ENCODE data around the gene EIF5B.
"Not testable (repeated sequence)": the region's sequence is repeated elsewhere in the genome, so short reads cannot be mapped to it uniquely, and the experiment has no call there.

Gene EIF5B

GRCh38 chr2:99365661-99366060, 28.5 kb downstream of the EIF5B start:
- DNase-seq (ENCODE audit: low spot score), result no peak

- not testable (repeated sequence) for DNase-seq (ENCODE audit: low spot score)
These were observed 31.7 kb downstream of the EIF5B start for GRCh38 chr2:99368854-99369253.

DNA sequence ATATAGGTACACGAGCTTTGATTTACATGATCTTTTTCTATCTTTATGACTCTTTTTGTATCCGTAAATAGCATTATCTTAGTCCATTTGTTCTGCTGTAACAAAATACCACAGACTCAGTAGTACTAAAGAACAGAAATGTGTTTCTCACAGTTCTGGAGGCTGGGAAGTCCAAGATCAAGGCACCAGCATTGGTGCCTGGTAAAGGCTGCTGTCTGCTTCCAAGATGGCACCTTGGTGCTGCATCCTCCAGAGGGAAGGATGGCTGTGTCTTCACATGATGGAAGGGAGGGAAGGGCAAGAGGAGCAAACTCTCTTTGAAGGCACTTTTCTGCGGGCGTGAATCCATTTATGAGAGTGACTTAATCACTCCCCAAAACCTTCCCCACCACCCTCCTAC, 36.0 kb downstream of the EIF5B start:
- no peak for DNase-seq (ENCODE audit: low spot score)

GRCh38 chr2:99374747-99375146, 37.6 kb downstream of the EIF5B start:
- no peak for DNase-seq (ENCODE audit: low spot score)

DNA sequence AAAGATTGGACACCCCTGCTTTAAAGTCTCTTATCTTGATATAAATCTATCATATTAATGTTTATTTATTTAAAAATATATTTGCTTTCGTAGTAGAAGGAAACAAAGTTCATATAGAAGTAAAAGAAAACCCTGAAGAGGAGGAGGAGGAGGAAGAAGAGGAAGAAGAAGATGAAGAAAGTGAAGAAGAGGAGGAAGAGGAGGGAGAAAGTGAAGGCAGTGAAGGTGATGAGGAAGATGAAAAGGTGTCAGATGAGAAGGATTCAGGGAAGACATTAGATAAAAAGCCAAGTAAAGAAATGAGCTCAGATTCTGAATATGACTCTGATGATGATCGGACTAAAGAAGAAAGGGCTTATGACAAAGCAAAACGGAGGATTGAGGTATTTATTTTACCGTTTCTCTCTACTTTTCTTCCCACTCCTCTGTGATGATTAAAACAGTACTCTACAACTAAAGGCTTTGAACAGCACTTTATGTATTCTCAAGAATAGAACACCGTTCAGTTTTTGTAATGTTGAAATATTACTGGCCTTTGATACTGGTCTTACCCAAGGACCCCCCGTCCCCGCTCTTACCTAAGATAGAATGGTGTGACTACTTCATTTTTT, 39.2 kb downstream of the EIF5B start:
- no peak for DNase-seq (ENCODE audit: low spot score)

GRCh38 chr2:99377879-99378278, 40.7 kb downstream of the EIF5B start:
- no peak for DNase-seq (ENCODE audit: low spot score)

- DNase-seq (ENCODE audit: low spot score), result no peak
These were observed 43.3 kb downstream of the EIF5B start for GRCh38 chr2:99380376-99381010.

DNA sequence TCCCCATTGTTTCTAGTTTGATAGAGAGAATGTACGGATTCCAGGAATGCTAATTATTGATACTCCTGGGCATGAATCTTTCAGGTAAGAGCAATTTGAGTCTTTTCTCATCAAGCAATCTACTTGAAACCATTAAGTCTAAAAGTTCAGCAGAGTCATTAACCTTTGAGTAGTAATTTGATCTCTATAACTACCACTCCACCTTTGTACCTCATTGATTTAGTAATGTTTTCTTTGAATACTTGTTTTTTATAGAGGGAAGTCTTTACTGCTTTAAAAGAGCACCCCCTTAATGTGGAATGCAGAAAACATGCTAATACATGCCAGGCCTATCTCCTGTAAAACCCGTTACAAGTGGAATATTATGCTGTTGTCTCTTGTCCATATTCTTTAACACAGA, 45.0 kb downstream of the EIF5B start:
- DNase-seq (ENCODE audit: low spot score), result no peak

DNA sequence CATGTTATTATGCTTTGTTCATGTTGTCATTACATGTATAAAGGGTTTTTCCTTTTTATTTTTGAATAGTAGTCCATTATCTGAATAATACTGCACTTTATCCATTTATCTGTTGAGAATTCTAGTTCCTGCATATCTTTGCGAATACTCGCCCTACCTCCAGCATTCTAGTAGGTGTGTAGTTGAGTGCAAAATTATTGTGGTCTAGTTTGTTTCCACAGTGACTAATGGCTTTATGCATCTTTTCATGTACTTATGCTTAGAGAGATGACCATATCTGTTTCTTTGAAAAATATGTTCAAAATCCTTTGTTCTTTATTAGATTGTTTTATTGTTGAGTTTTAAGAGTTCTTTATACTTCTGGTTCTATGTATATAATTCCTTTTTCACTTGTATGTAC, 48.8 kb downstream of the EIF5B start:
- DNase-seq (ENCODE audit: low spot score), result no peak

DNA sequence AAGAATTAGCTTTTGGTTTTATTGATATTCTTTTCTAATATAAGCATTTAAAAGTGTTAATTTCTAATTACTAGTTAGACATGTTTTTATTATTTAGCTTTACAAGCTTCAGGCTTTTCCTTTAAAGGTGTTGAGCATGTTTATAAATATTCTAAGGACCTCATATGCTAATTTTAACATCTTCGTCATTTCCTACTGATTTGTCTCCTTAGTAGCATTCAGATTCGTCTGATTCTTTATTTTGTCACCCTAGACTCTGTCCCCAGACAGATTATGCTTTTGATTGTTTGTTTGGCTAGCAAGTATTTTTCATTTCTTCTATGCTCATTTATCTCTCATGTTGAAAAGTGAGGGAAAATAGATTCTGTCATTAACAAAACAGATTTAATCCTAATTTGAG, 51.7 kb downstream of the EIF5B start:
- no peak for DNase-seq (ENCODE audit: low spot score)

DNA sequence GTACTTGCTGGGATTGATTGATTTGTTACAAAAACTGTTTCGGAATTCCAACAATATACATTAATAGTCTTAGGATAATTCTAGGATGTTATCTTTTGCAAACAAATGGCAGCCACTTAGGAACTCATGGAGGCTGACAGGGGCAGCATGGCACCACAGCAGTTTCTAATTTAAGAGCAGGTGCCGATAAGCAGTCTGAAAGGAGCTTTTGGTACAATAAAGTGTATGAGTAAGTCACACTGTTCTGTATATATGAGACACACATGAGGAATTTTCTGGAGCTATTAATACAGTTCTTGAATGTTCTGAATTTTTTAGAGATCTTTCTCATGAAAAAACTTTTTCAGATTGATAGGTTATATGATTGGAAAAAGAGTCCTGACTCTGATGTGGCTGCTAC, 52.2 kb downstream of the EIF5B start:
- no peak for DNase-seq (ENCODE audit: low spot score)

DNA sequence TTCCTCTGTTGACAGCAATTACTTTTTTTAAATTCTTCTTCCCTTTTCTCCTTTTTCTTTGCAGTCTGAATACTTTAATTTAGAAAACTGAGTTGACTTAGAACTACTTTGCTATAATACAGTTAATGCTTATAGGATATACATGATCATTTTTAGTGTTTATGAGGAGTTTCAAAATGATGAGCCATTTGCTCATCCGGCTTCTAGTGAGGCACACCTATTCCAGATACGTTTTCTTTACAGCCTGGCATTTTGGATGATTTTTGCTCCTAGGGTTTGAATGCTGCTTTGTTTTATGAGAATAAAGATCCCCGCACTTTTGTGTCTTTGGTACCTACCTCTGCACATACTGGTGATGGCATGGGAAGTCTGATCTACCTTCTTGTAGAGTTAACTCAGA, 52.8 kb downstream of the EIF5B start:
- DNase-seq (ENCODE audit: low spot score), result no peak

GRCh38 chr2:99395589-99396130, 58.5 kb downstream of the EIF5B start:
- DNase-seq (ENCODE audit: low spot score), result no peak

GRCh38 chr2:99397266-99397920, 60.2 kb downstream of the EIF5B start:
- DNase-seq (ENCODE audit: low spot score), result no peak

- DNase-seq (ENCODE audit: low spot score), result no peak
These were observed 61.1 kb downstream of the EIF5B start for GRCh38 chr2:99398303-99398702.

GRCh38 chr2:99399063-99399462, 61.9 kb downstream of the EIF5B start:
- no peak for DNase-seq (ENCODE audit: low spot score)

DNA sequence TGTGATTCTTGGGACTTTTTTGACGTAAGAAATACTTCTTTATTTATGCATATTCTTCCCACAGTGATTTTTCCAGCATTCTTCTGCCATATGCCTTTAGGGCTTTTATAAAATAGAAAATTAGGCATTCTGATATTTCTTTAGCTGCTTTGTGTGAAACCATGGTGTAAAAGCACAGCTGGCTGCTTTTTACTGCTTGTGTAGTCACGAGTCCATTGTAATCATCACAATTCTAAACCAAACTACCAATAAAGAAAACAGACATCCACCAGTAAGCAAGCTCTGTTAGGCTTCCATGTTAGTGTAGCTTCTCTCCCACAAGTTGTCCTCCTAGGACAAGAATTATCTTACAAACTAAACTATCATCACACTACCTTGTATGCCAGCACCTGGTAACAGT, 62.6 kb downstream of the EIF5B start:
- DNase-seq (ENCODE audit: low spot score), result no peak

GRCh38 chr2:99401841-99402240, 64.7 kb downstream of the EIF5B start:
- DNase-seq (ENCODE audit: low spot score), result no peak

- no peak for DNase-seq (ENCODE audit: low spot score)
These were observed 65.9 kb downstream of the EIF5B start for GRCh38 chr2:99403084-99403483.

GRCh38 chr2:99403524-99403923, 66.3 kb downstream of the EIF5B start:
- no peak for DNase-seq (ENCODE audit: low spot score)

- DNase-seq (ENCODE audit: low spot score), result no peak
These were observed 67.0 kb downstream of the EIF5B start for GRCh38 chr2:99404039-99404796.

DNA sequence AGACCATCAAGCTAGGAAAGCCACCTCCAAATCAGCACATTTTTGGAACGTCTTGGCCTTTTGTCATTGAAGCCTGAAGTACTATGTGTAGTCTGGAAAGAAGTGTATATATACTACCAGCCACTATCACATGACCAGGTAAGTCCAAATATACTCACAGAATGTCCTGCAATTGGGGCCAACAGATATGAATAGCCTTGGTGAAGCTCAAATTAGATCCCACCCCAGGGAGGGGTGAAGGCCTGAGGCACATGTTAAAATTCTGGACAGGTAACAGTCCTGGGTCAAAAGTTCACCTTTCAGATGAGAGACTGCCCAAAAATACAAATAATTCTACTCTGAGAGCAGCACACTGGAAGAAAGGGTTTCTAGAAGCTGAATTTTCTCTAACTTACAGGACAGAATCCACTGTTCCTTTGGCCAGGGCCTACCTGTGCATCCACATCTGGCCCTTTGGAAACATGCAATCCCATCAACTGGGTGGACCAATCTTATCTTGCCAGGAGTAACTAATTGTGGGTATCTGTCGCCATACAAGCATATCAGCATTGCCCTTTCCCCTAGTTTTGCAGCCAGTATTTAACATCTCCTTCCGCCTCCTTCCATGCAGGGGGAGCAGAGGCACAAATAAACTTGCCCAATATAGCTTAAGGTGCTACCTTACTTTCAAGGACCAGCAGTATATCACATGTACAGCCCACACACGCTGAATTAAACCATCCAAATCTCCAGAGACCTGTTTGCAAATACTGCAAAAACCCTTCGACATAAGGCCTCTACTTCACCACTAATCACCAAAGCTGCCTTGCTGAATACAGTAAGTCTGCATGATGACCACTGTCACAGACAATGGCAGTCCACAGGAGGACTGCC, 67.8 kb downstream of the EIF5B start:
- no peak for DNase-seq (ENCODE audit: low spot score)

All from D341Med (cell line).